ENCODE measurements around the gene PTDSS2. TPM values are rescaled to one million over a fixed set of nuclear protein-coding genes. Genes with fewer than 3 reads are reported as not detected.

The PTDSS2 gene
- total RNA-seq, 2 experiments from 2014 or later = 14.8 to 18.8 TPM

DNA sequence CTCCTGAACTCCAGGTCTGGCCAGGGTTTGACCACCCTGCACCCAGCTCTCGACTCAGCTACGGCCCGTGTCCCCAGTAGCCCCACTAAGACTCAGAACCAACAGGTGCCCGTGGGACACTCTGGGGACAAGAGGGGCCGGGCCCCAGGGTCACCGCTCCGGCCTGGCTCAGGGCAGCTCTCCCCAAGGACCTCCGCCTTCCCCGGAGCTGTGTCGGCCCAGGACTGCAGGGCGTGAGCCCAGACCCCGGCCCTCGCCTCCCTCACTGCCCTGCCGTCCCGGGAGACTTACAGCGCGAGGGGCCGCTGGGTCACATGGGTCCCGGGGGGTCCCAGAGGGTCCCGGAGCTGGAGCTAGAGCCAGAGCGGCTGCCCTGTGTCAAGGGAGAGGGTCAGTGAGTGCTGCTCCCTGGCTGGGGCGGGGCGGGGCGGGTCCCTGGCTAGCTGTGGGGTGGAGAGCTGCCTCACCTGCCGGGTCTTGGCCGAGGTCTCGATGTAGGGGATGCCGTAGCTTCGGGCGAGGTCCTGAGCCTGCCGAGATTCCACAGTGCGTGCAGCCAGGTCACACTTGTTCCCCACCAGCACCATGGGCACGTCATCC, 83.0 kb downstream of the PTDSS2 start:
- POLR2A ChIA-PET = no interaction called here
- ATAC-seq = no peak
- intact Hi-C loops (cut with DNase I, micrococcal nuclease) = no loop called here

GRCh38 chr11:533586-534395, 83.7 kb downstream of the PTDSS2 start:
- Mint-ChIP-seq H3K4me3 (peak overlapping the region; percentile 67), H3K36me3 (ENCODE audit: low read depth) (peaks cover 1% of the 10 kb centered on the region), H3K27ac (no peak overlapping the region), H3K4me1 (peaks cover 17% of the 10 kb centered on the region), H3K9me3 (ENCODE audit: low read depth) (no peaks in the 10 kb centered on the region), H3K27me3 (no peaks in the 10 kb centered on the region)
- no peak for ATAC-seq
- CTCF ChIA-PET = interaction anchor here (1.3 kb wide), 1 partner anchor 15 kb away, joined by 6 read pairs; no protein-coding TSS in a partner anchor
- intact Hi-C loops (cut with DNase I, micrococcal nuclease) = no loop called here
- POLR2A ChIA-PET = no interaction called here
- peak; percentile 12 for DNase-seq

More for the DNA sequence above, 83.0 kb downstream of the PTDSS2 start:
- CTCF ChIA-PET = interaction anchor here (1.3 kb wide), 1 partner anchor 14 kb away, joined by 6 read pairs; no protein-coding TSS in a partner anchor
- Mint-ChIP-seq H3K27ac (no peak overlapping the region), H3K4me1 (peaks cover 17% of the 10 kb centered on the region), H3K27me3 (no peaks in the 10 kb centered on the region), H3K9me3 (ENCODE audit: low read depth) (no peaks in the 10 kb centered on the region), H3K36me3 (ENCODE audit: low read depth) (peaks cover 1% of the 10 kb centered on the region), H3K4me3 (no peak overlapping the region)
- no peak for DNase-seq

- ATAC-seq = no peak
- Mint-ChIP-seq H3K4me3 (peak overlapping the region; percentile 67), H3K36me3 (ENCODE audit: low read depth) (peaks cover 1% of the 10 kb centered on the region), H3K27me3 (no peaks in the 10 kb centered on the region), H3K4me1 (peaks cover 17% of the 10 kb centered on the region), H3K27ac (no peak overlapping the region), H3K9me3 (ENCODE audit: low read depth) (no peaks in the 10 kb centered on the region)
- intact Hi-C loops (cut with DNase I, micrococcal nuclease) = loop anchor here (1.0 to 5.0 kb wide), 16 partner anchors 16 to 376 kb away; partner anchors contain the start of genes CHID1 (in 1 of the 2), DEAF1 (in 1 of the 2), IRF7 (in 1 of the 2) and LMNTD2 (in 1 of the 2)
- ChIA-PET CTCF (interaction anchor here (0.6 to 1.3 kb wide), 3 partner anchors 16 to 20 kb away, joined by 3 to 6 read pairs (median 3); no protein-coding TSS in a partner anchor), POLR2A (no interaction called here)
- peak; percentile 63 for DNase-seq
Observed at GRCh38 chr11:534396-535209, 84.5 kb downstream of the PTDSS2 start.

DNA sequence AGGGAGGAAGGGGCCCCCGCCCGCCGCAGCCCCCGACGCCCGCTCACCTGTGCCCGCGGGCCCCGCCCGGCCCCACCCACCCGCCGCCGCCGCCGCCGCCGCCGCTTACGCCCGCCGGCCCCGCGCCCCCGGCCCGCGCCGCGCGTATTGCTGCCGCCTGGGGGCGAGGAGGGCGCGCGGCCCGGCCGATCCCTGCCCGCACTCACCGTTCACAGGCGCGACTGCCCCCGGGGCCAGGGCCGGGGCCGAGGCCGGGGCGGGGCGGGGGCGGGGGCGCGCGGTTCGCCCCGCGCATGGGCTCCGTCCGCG, 85.1 kb downstream of the PTDSS2 start:
- ATAC-seq = peak; percentile 15
- peaks cover 1% of the 10 kb centered on the region for H3K36me3 Mint-ChIP-seq (ENCODE audit: low read depth)
- intact Hi-C loops (cut with DNase I, micrococcal nuclease) = loop anchor here (1.0 to 5.0 kb wide), 16 partner anchors 17 to 375 kb away; partner anchors contain the start of genes CHID1 (in 1 of the 2), DEAF1 (in 1 of the 2), IRF7 (in 1 of the 2) and LMNTD2 (in 1 of the 2)

GRCh38 chr11:535519-536454, 85.7 kb downstream of the PTDSS2 start, which contains the start of gene HRAS:
Gene HRAS, minus strand, starts transcription at chr11:535576.
- H3K4me1 Mint-ChIP-seq = peaks cover 17% of the 10 kb centered on the region
- ChIA-PET CTCF (interaction anchor here (0.6 to 1.4 kb wide), 11 partner anchors 10 to 785 kb away, joined by 3 to 7 read pairs (median 4); no protein-coding TSS in a partner anchor), POLR2A (interaction anchor here (0.7 to 1.2 kb wide), 4 partner anchors 17 to 328 kb away, joined by 3 to 6 read pairs (median 4); partner anchors contain the start of genes BET1L and RIC8A)
- H3K27ac Mint-ChIP-seq = peak within 1 kb of the TSS; percentile 81
- H3K27me3 Mint-ChIP-seq = no peaks in the 10 kb centered on the region
- ATAC-seq = peak; percentile 93
- peak within 1 kb of the TSS; percentile 79 for H3K4me3 Mint-ChIP-seq
- intact Hi-C loops (cut with DNase I, micrococcal nuclease) = loop anchor here (1.0 to 5.0 kb wide), 16 partner anchors 17 to 375 kb away; partner anchors contain the start of genes CHID1 (in 1 of the 2), DEAF1 (in 1 of the 2), IRF7 (in 1 of the 2) and LMNTD2 (in 1 of the 2)
- H3K9me3 Mint-ChIP-seq (ENCODE audit: low read depth) = no peaks in the 10 kb centered on the region
- DNase-seq = peak; percentile 98
- peaks cover 1% of the 10 kb centered on the region for H3K36me3 Mint-ChIP-seq (ENCODE audit: low read depth)

More for the DNA sequence above, 85.1 kb downstream of the PTDSS2 start:
- Mint-ChIP-seq H3K27ac (no peak overlapping the region), H3K27me3 (no peaks in the 10 kb centered on the region), H3K4me3 (no peak overlapping the region), H3K9me3 (ENCODE audit: low read depth) (no peaks in the 10 kb centered on the region), H3K4me1 (peaks cover 17% of the 10 kb centered on the region)
- ChIA-PET CTCF (interaction anchor here (0.6 to 1.1 kb wide), 2 partner anchors 16 to 19 kb away, joined by 3 read pairs; no protein-coding TSS in a partner anchor), POLR2A (interaction anchor here (1.2 kb wide), 1 partner anchor 29 kb away, joined by 3 read pairs; no protein-coding TSS in a partner anchor)
- no peak for DNase-seq

GRCh38 chr11:536841-537621, 87.0 kb downstream of the PTDSS2 start, which contains the start of gene LRRC56:
Gene LRRC56, plus strand, starts transcription at chr11:537527. Its CDS starts 3,158 bp downstream, at chr11:540685.
- peaks cover 17% of the 10 kb centered on the region for H3K4me1 Mint-ChIP-seq
- H3K27ac Mint-ChIP-seq = peak within 1 kb of the TSS; percentile 81
- ChIA-PET CTCF (interaction anchor here (1.2 to 1.4 kb wide), 3 partner anchors 9 to 88 kb away, joined by 3 to 7 read pairs (median 5); no protein-coding TSS in a partner anchor), POLR2A (interaction anchor here (1.1 kb wide), 1 partner anchor 330 kb away, joined by 4 read pairs; the partner anchor contains the start of genes BET1L and RIC8A)
- H3K4me3 Mint-ChIP-seq = peak within 1 kb of the TSS; percentile 79
- intact Hi-C loops (cut with DNase I, micrococcal nuclease) = loop anchor here in 1 of 2 experiments (1.0 to 5.0 kb wide), 2 partner anchors 18 to 185 kb away; no protein-coding TSS in a partner anchor
- no peaks in the 10 kb centered on the region for H3K27me3 Mint-ChIP-seq
- peaks cover under 1% of the 10 kb centered on the region for H3K36me3 Mint-ChIP-seq (ENCODE audit: low read depth)
- peak; percentile 91 for DNase-seq
- ATAC-seq = peak; percentile 17
- no peaks in the 10 kb centered on the region for H3K9me3 Mint-ChIP-seq (ENCODE audit: low read depth)

- CTCF ChIA-PET = interaction anchor here (0.6 to 1.4 kb wide), 3 partner anchors 8 to 19 kb away, joined by 3 to 5 read pairs (median 3); no protein-coding TSS in a partner anchor
- no peaks in the 10 kb centered on the region for H3K27me3 Mint-ChIP-seq
- DNase-seq (no peak), ATAC-seq (no peak)
- H3K4me3 Mint-ChIP-seq = peak overlapping the region; percentile 79
- H3K9me3 Mint-ChIP-seq (ENCODE audit: low read depth) = no peaks in the 10 kb centered on the region
- H3K4me1 Mint-ChIP-seq = peaks cover 17% of the 10 kb centered on the region
- intact Hi-C loops (cut with DNase I, micrococcal nuclease) = loop anchor here in 1 of 2 experiments (1.0 to 5.0 kb wide), 2 partner anchors 17 to 184 kb away; no protein-coding TSS in a partner anchor
- H3K36me3 Mint-ChIP-seq (ENCODE audit: low read depth) = no peaks in the 10 kb centered on the region
- peak overlapping the region; percentile 19 for H3K27ac Mint-ChIP-seq
- POLR2A ChIA-PET = no interaction called here
Observed at GRCh38 chr11:537622-538430, 87.7 kb downstream of the PTDSS2 start.

- Mint-ChIP-seq H3K4me3 (no peak overlapping the region), H3K36me3 (ENCODE audit: low read depth) (no peaks in the 10 kb centered on the region), H3K27me3 (no peaks in the 10 kb centered on the region), H3K4me1 (peaks cover 17% of the 10 kb centered on the region), H3K9me3 (ENCODE audit: low read depth) (no peaks in the 10 kb centered on the region), H3K27ac (no peak overlapping the region)
- intact Hi-C loops (cut with DNase I, micrococcal nuclease) = loop anchor here in 1 of 2 experiments (5.0 kb wide), 1 partner anchor 184 kb away; no protein-coding TSS in a partner anchor
- POLR2A ChIA-PET = interaction anchor here (0.6 kb wide), 1 partner anchor 29 kb away, joined by 5 read pairs; no protein-coding TSS in a partner anchor
- ATAC-seq (no peak), DNase-seq (no peak)
- CTCF ChIA-PET = interaction anchor here (0.6 to 1.0 kb wide), 3 partner anchors 16 to 234 kb away, joined by 3 read pairs; no protein-coding TSS in a partner anchor
Observed at GRCh38 chr11:538431-539051, 88.5 kb downstream of the PTDSS2 start.

All from activated CD4-positive, alpha-beta T cell treated with anti-CD3 and anti-CD28 coated beads for 36 hours (primary cell).